Right renal pelvis (tissue), 4 donors: ENCODE data around the gene NUDC. TPM values are rescaled to one million over a fixed set of nuclear protein-coding genes. Genes with fewer than 3 reads are reported as not detected.
"Not testable (repeated sequence)": the region's sequence is repeated elsewhere in the genome, so short reads cannot be mapped to it uniquely, and the experiment has no call there.

Source experiments
- DNase-seq, 4 donors: peaks; one replicate each; pipeline ENCODE4 v3.0.0-alpha.2; 2013; ENCODE audit warnings: low read depth in 4 of 4, low spot score in 3 of 4, missing footprints in 1 of 4
- polyA plus RNA-seq, 4 donors: library from polyadenylated mRNA; unstranded; fragments of 120-200 nt; gene quantifications; one replicate each; pipeline ENCODE4 v1.2.1, GENCODE V29; 2013; ENCODE audit not compliant: insufficient read length in 4 of 4

The NUDC gene
- polyA plus RNA-seq, 4 donors = 86.4 to 99.3 (median 90.3) TPM

DNA sequence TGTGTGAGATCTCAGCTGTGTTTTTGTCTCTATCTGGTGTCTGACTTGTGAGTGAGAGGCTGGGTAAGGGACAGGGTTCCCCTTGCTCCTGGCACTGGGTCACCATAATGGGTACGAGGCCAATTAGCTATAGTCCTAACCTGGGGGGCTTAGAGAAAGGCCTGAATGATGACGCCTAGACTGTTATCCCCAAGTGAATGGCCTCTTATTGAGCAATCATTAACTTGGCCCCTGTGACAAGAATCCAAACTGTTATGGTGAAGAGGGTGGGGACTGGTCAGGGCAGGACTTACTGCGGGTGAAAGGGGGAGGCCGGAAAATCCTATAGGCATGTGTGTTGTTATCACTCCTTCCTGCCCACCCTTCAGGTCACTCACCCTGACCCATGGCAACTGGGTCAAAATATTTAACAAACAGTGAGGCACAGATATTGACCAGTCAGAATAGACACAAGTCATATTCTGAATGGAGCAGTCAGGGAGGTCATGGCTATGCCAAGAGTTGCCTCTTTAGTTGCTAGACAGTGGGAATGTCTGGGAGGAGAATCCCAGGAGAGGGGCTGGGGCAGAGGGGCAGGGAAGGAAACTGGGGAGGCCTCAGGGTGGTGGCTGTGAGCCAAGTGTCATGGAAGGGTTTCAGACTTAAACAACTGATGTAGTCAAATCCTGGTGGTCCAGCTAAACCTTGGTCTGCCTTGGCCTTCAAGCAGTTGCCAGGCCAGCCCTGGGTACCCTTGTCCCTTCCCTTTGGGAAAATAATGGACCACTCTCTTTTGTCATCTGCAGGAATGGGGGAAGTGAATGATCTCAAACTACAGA is 11.0 kb upstream of the NUDC start:
- no peak for DNase-seq

DNA sequence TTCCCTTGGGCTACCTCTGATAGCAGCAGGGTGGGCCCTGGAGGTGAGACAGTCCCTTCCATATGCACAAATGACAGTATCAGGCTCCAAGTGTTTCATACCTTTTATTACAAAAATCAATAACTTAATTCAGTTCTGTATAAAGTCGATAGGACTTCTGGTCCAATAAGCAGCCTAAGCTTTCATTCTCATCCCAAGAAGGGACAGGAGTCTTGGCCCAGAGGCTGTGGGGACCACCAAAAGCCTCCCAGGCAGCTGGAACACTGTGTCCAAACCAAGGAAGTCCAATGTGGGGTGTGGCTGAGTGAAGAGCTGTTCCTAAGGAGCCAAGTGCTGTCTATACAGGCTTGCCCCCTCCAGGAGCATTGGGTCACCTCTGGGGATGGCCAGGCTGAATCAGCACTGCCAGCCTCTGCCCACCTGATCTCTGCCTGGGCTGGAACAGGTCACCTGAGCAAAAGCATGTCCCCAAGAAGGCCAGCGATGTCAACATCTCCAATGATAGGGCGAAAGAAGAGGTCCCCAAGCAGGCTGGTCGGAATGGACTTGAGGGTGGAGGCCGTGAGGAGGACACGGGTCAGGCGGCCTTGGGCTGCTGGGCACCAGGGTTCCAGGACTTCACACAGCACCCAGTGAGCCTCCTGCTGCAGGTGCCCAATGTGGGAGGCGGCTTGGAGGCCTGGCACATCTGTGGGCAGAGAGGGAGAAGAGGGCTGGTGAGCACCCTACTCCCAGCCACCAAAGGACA is 10.0 kb upstream of the NUDC start:
- no peak for DNase-seq

DNA sequence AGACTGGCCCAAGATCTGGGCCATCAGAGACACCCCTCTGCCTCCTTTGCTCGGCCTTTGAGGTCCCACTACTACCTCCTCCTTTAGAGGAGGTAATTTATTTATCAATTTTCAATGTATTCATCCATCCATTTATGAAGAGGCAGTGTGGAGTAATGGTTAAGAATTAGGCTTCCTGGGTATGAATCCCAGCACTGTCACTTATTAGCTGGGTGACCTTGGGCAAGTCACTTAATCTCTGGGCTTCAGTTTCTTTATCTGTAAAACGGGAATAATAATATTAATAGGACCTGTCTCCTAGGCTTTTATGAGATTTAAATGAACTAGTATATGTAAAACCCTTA is 9.4 kb upstream of the NUDC start:
- DNase-seq = no peak

DNA sequence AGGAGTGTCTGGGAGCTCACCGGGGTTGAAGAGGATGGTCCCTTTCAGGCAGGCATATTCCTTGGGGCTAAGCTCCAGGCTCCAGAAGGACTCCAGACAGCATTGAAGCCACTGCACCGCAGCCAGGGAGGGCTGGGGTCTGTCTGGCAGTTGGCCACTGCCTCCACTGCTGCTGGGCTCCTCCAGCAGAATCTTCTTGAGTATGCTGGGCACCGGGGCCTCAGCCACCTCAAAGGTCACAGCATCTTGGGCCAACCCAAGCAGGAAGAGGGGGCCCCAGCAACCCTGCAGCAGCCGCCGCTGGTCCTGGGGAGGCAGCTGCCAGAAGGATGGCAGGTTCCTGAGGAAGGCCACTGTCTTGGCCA is 8.2 kb upstream of the NUDC start:
- no peak for DNase-seq

DNA sequence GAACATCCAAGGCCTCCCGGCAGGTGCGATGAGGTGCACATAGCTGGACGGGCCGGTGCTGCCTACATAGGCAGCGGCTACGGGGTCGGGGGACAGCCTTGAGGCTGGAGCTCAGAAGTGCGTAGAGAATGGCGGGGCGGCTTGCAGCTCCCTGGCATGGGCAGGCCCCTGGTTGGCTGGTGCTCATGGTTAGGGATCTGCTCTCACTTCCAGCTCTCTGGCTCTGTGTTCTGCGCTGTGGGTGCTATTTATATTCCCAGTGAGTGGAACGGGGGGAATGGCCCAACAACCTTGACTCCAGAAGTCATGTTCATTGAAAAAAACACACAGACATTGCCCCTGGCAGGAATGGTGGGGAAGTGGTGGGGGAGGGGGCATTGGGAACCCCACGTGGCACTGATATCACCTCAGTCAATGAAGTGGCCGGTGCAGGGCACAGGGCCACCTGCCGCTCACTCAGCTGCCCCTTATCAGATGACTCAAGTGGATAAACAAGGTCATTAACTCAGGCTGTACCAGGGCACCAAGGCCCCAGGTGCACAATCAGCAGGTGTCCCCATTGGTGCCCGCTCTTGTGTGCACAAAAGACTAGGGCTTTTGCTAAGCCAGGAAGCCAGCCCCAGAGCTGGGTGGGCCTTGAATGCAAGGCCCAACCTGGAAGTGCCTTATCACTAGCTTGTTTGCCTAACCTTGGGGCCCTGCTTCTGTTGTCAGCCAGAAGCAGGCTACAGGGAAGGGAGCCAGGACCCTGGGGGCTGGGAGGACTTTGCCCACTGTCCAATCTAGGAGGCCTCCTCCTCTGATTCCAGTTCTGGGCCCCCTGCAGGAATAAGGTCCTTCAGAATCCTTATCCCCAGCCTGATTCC is 7.6 kb upstream of the NUDC start, which contains the start of gene NR0B2:
NR0B2 (minus strand) TSS at position 222 of the 866 bp plus-strand sequence; CDS start at position 187, 35 bp downstream.
- no peak for DNase-seq

DNA sequence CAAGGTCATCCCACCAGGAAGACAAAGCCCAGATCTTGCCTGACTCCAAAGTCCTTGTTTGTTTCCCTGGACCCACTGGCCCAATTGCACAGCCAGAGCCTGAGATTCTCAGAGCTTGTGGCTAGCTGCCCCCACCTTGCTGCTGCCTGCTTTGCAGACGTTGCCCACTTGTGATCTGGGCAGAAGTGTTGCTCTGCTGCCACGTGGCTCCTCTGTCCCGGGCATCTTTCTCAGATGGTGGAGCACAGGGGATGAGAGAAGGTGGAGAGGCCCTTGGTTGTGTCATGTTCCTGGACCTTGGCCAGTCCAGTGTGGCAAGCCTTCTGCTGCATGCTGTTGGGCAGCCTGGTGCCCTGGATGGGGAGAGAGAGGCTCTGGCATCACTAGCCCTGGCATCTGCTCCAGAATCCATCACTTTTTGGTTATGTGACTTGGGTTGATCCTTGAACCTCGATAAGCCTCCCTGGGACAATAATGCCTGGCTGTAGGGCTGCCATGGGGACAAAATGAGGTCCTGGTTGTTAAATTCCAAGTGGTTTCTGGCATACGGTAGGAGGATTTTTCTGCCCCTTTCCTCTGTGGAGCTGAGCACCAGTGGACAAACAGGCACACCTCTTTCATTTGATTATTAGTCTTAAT is 6.2 kb upstream of the NUDC start:
- DNase-seq = no peak

DNA sequence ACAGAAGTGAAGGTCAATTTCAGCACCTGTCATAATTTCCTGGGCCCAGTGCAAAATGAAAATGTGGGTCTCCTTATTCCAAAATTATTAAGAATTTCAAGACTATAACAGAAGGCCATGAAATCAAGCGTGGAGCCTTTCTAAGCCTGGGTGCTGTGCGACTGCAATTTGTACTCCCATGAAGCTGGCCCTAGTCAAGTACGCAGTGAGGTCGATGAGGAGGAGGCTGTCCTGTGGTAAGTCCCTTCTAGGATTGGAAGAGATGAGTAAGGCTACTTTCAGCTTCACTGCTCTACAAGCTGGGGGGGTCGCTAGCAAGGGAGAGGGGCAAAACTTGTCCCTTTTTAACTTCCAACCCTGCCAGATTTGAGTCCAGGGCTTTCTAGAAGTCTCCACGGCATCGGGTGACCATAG is 410 bp upstream of the NUDC start:
- no peak for DNase-seq

DNA sequence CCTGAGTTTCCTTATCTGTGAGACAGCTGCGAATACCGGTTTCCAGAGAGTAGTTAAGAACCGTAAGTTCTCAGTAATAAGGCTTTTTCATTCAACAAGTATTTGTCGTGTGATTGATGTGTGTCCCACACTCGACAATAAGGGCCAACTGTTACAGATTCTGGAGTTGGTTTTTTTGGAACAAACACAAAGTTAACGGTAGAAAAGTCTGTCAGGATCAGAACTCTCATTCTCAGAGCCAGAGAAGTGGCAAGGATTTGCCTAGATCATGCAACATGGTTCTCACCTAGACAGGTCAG is 837 bp downstream of the NUDC start:
- DNase-seq = no peak

DNA sequence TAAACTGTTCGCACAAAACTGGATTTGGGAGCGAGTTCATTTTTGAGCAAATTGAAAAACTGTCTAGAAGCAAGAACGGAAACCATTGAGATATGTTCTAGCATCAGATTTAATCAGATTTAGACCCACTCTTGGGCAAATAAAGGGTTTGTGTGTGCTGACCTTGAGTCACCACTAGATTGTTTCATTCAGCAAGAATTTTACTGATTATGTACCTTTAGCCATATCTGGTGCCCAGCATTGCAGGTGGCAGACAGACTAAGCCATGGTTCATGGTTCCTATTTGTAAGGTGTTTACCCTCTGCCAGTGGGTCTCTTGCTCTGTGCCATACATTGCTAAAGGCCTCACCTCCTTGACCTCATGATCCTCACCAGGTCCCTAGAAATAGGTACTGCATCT is 1.4 kb downstream of the NUDC start:
- DNase-seq = no peak

DNA sequence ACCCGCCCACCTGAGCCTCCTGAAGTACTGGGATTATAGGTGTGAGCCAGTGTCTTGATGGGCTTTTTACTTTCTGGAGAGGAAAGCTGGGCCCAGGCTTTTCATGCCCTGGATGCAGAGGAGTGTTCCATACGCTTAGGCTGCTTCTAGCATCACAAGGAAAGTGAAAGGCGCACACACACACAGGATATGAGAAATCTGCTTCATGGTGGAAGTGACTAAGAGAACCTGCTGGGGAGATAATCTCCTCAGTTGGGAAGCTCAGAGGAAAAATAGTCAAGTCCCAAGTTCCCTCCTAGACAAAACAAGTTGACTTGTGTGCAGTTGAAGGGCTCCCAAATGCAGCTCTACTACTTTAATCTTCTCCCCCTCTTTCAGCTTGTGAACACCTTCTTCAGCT is 2.2 kb downstream of the NUDC start:
- no peak for DNase-seq

DNA sequence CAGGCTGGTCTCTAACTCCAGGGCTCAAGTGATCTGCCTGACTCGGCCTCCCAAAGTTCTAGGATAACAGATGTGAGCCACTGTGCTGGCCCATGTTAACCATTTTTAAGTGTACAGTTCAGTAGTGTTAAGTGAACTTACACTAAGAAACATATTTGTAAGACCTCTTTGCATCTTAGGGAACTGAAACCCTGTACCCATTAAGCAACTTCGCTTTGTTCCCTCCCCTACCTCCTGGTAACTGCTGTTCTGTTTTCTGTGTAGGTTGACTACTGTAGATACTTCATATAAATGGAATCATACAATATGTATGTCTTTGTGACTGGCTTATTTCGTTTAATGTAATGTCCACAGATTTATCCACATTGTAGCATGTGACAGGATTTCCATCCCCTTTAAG is 11.0 kb downstream of the NUDC start:
- DNase-seq = no peak

DNA sequence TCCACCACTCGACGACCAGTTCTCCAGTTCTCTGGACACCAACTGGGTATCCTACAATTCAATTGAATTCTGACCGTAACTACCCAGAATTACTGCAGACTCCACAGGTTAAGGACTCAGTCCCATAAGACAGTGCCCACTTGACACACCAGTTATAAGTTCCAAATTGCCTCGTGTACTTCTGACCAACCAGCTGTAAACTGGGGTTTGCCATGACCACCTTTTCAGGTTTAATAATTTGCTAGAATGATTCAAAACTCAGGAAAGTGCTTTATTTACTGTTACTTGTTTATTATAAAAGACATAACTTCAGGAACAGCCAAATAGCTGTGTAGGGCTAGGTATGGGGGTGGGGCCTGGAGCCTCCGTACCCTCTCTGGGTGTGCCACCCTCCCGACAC is 15.3 kb downstream of the NUDC start:
- no peak for DNase-seq

DNA sequence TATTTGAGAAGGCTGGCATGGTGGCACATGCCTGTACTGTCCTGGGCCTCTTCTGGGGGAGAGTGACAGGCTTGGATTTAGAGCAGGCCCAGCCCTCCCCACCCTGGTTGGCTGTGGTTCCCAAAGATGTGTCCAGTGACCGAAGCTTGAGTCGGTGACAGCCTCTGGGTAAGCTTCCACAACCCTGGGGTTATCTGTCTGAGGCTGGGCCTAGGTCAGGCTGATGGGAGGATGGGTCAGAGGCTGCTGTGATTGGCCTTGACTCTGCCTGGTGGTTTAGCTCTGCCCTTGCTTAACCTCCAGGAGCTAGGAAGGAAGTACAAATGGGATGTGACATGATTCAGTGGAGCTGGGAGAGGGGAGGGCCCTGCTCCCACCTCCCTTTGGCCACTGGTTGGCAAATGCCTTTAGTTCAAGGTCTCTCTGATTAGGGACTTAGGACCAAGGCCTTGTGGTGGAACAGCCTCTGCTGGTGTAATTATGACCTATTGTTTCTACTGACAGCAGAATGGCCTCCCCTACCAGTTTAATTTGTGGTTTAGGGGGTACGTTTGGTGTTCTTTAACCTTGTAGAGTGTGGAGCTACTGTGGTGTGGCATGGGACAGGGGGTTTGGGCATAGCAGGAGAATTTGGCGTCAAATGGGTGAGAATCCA is 16.6 kb downstream of the NUDC start:
- DNase-seq = no peak

DNA sequence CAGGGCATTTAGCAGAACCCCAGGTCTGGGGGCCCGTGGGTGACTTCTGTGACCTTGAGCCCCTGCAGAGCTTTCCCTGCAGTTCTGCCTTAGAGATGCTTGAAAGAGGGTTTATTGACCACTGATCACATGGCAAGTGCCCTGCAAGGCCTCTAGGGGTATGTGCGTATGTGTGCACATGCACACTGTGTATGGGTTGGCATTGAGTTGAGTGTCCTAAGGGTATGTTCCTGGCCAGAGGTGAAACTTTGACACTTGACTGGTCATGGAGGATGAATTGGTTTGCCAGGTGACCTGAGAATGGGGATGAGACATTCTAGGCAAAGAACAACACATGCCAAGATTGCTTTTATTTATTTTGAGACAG is 17.1 kb downstream of the NUDC start:
- no peak for DNase-seq

DNA sequence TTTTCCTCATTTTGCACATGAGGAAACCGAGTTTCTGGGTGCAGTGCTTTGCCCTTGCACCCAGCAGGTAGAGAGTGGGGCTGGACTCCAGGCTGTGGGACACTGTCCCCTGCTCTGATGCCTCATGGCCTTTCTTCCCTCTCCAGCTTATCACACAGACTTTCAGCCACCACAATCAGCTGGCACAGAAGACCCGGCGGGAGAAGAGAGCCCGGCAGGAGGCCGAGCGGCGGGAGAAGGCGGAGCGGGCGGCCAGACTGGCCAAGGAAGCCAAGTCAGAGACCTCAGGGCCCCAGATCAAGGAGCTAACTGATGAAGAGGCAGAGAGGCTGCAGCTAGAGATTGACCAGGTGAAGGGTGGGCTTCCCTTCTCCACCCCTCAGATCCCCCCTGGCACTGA is 19.8 kb downstream of the NUDC start:
- no peak for DNase-seq

DNA sequence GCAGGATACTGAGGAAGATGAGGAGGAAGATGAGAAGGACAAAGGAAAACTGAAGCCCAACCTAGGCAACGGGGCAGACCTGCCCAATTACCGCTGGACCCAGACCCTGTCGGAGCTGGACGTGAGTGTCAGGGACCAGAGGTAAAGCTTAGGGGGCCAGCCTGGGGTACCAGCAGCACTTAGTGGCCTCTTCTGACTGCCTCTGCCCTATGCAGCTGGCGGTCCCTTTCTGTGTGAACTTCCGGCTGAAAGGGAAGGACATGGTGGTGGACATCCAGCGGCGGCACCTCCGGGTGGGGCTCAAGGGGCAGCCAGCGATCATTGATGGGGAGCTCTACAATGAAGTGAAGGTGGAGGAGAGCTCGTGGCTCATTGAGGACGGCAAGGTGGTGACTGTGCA is 21.1 kb downstream of the NUDC start:
- DNase-seq = no peak

DNA sequence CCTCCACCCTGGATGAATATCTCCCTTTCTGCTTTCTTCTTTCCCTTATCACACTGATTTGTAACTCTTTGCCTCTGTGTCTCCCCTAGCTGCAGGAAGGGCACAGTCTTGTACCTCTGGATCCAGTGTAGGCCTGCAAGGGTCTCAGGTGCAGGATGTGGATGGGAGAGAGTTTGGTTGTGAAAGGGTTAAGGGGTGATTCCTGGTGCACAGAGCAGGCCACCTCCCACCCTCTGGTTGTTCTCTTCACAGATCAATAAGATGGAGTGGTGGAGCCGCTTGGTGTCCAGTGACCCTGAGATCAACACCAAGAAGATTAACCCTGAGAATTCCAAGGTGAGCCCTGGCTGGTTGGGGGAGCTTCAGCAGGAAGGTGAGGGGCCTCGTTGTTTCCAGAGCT is 23.6 kb downstream of the NUDC start:
- no peak for DNase-seq

DNA sequence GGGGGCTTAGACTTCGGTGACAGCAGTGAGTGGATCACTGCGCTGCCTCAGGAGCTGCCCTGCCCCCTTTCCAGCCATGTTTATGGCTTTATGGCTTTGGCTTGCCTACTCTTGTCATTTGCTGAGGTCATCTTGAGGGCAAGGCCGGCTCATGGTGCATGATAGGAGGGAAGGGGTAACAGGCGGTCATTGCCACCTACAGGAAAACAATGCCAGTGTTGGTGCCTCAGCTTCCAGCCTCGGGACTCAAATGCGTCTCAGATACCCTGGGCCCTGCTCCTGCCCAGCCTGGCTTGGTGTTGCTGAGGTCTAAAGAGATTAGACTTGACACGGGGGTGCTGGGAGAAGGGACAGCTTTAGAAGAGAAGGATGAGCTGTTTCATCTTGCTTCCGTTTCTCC is 24.2 kb downstream of the NUDC start:
- DNase-seq = no peak

DNA sequence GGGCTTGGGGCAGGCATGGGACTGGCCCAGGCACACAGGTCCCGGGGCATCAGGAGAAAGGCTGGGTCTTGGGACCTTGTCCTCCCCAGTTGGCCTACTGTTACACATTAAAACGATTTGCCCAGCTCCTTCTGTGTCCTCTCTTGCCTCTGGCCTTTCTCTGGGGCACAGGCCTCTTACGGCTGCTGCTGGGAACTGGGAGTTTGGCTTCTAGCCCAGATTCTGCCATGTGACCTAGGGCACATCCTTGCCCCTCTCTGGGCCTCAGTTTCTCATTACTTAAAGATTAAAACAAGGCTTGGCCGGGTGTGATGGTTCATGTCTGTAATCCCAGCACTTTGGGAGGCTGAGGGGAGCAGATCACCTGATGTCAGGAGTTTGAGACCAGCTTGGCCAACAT is 24.7 kb downstream of the NUDC start:
- no peak for DNase-seq

DNA sequence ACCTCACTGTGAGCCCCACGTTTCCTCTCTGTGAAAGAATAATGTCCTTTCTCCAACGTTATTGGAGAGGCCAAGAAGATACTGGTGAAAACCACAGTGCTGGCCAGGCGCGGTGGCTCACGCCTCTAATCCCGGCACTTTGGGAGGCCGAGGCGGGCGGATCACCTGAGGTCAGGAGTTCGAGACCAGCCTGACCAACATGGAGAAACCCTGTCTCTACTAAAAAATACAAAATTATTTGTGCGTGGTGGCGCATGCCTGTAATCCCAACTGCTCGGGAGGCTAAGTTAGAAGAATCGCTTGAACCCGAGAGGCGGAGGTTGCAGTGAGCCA is 27.1 kb downstream of the NUDC start:
- not testable (repeated sequence) for DNase-seq
